Right ventricle myocardium inferior (tissue), 1 donor: Measurements from ENCODE around the gene HMGB3. TPM values are rescaled to one million over a fixed set of nuclear protein-coding genes. Genes with fewer than 3 reads are reported as not detected.
"Not testable (repeated sequence)": the region's sequence is repeated elsewhere in the genome, so short reads cannot be mapped to it uniquely, and the experiment has no call there.

Experiments used
- ATAC-seq: fragments of 200-7000 bp; cut with Tn5 transposase; one replicate; pipeline ENCODE4 v1.9.1; 2020; ENCODE audit warnings: mild to moderate bottlenecking, moderate library complexity
- DNase-seq: peaks from one replicate; pipeline ENCODE4 v3.0.0; 2021; ENCODE audit errors: missing footprints
- intact Hi-C: fragments of 100-400 bp; cut with DNase I; formaldehyde crosslinking; loops from one replicate; pipeline ENCODE4 v1.11.0; 2022
- total RNA-seq: library from RNA; stranded (reverse); fragmentation: NEBNext Ultra II Directional; extraction: Animal tissue kit (Norgen Biotek cat#: 25700); gene quantifications from one replicate; pipeline ENCODE4 v1.2.1, GENCODE V29; 2021
- donor health status: DM: no; HTN: yes; CAD: no; lungs with severe emphysema.

Gene HMGB3
- total RNA-seq, 1 donor from 2014 or later: 7.8 TPM

DNA sequence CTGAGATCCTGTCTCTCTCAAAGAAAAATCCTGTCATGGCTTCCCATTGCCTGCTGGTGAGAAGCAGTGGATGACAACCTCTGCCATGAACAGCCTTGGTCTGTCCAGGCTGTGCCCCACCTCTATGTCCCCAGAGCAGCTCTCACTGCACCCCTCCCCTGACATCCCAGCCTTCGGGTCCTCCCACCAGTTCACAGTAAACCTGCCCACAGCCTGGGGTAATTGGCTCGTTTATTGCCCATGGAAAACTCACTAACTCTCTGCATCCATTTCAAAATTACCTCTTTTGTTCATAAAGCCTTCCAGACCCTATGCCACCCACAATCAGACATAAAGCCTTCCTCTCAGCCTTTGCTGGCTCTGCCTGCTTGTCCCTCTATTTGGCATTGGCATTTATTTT is 10.7 kb upstream of the HMGB3 start:
- intact Hi-C loops: no loop called here
- ATAC-seq (no peak), DNase-seq (no peak)

DNA sequence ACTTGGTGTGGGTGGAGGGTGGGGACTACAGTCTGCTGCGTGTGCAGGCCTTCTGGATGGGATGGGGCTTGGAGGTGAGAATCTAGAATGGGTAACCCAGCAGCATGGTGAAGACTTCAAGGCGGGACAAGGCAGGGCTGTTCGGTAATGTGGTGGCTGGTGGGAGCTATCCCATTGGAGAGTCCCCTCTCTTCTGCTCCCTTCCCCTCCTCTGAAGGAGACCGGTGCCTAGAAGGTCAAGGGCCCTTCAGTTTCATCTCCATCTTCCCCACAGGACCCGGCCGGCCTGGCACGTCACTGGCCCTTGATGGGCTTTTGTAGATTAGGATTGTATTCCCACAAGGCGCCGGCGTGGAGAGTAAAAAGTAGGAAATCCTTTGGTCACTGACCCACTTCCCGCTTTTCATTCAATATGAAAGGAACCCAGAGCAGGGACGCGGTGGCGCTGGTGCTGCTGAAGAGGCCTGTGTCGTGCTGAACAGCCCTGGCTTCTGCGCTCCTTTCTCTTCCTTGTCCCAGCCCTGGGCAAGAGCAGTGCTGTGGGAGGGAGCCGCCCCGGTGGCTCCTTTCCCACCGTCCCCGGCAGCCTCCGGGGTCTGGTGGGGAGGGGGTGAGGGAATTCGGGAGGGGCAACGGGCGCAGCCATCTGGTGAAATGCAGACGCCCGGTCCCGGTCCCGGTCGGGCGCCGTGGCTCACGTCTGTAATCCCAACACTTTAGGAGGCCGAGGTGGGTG is 7.3 kb upstream of the HMGB3 start:
- DNase-seq (no peak), ATAC-seq (no peak)

DNA sequence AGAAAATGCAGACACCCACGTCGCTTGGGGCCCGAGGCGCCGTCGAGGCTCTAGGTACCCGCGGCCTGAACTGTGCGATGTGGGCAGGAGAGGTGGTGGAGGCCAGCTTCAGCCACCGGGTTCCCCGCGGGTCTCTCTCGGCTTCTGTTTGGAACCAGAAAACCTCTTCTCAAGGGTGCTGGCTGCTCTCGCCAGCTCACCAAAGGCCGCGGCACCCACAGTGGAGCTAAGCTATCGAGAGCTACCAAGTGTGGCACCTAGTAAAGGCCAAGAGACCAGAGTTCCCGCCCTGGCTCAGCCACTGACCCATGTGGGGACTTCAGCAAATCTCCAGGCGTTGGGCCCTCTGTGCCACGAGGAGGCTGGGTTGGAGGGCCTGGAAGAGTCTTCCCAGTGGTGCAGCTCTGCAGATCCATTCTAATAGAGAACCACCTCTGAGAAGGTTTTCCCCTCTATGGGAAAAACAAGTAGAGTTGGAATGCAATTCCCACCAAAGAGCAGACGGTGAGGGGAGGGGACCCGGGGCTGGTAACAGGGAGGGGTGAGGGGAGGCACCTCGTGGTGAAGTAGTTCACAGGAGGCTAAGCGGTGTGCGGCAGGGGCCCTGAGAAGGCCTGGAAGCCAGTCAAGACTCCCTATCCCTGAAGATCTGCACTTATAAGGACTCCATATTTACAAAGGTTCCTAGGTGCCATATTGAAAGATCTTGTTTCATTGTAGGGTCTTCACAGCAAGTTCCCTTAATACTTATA is 5.5 kb upstream of the HMGB3 start:
- DNase-seq: no peak
- ATAC-seq: no peak
- intact Hi-C loops: no loop called here

More for the DNA sequence above, 7.3 kb upstream of the HMGB3 start:
- intact Hi-C loops: no loop called here

DNA sequence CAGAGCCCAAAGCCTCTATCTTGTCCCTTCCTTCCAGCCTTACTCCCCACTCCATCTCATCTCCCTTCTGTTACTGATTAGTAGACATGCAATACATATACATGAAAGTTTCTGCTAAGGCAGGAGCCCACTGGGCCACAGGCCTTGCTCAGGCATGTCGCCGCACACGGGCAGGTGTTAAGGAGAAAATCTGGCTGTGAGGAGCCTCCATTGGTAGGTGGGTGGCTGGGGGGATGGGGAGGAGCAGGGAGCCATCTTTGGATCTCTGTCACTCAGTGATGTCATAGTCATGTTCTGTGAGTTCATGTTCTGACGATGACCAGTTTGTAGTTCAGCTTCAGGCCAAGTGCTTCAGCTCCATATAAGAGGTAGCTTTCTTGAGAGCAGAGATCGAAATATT is 2.9 kb upstream of the HMGB3 start:
- no peak for ATAC-seq
- DNase-seq: no peak
- intact Hi-C loops: loop anchor here (10.0 kb wide), 1 partner anchor 215 kb away; no protein-coding TSS in a partner anchor

DNA sequence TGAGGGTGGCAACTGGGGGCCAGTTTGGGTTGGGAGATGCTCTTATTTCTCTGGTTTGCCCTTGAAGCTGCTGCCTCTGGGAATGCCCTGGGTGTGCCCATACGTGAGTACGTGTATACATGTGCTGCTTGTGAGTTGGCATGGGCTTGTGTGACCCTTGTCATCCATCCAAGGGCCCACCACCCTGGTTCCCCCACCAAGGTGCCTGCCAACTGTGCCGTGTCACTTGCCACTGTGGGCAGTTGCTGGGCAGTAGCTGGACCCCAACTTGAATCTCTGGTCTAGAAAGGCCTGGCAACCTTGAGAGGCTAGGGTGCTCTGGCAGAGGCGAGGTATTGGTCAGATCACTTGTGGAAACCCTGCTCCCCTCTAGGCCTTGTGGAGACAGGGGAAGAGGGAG is 2.4 kb upstream of the HMGB3 start:
- intact Hi-C loops: loop anchor here (10.0 kb wide), 1 partner anchor 216 kb away; no protein-coding TSS in a partner anchor
- ATAC-seq (no peak), DNase-seq (no peak)

DNA sequence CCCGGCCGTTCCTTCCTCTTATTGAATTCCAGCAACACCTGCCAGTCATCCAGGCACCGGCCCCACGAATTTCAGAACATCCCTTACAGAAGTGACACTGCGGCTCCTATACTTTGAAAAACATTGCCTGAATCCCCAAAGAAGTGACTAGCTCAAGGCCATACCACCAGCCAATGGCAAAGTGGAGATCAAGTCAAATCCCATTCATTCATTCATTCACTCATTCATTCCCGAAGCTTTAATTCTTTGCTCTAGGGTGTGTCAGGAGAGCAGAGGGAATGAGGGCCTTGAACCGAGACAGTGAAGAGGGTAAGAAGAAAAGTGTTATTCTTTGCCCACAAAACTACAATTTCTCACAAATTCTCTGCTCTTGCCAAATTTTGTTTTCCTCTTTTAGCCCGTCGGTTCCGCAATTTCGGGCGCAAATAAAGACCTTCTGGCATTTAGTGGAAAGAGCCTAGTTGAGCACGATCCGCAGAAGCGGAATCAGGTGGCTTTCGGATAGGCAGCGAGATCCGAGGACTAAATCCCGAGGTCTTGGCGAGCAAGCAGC is 824 bp upstream of the HMGB3 start:
- intact Hi-C loops: loop anchor here (10.0 kb wide), 1 partner anchor 218 kb away; no protein-coding TSS in a partner anchor
- DNase-seq (no peak), ATAC-seq (no peak)

DNA sequence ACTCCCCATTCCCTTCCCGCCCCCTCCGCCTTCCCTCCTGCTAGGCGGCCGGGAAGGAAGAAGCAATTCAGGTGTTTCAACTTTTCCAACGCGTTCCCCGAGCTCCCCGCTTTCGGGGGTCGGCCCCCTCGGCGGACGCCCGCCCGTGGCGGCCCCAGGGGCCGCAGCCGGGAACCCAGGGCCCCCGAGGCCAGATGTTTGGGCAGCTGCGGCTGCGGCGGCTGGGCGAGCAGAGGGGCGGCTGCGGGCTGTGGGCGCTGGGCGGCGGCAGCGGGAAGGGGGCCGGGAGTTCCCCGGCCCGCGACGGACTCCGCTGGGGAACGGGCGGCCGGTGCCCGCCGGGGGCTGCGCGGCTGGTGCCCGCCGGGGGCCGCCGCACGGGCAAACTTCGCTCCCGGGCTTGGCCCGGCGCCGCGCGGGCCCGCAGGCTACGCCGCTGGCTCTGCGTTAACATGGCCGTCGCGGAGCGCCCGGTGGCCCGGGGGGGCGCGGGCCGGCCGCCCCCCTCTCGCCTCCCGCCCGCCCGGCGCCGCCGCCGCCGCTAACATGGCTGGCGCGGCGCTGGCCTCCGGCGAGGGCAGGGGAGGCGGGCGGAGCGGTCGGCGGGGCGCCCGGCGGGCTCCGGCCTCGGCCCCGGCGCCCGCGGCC is 510 bp downstream of the HMGB3 start:
- DNase-seq: no peak
- no peak for ATAC-seq
- intact Hi-C loops: loop anchor here (10.0 kb wide), 1 partner anchor 219 kb away; no protein-coding TSS in a partner anchor

DNA sequence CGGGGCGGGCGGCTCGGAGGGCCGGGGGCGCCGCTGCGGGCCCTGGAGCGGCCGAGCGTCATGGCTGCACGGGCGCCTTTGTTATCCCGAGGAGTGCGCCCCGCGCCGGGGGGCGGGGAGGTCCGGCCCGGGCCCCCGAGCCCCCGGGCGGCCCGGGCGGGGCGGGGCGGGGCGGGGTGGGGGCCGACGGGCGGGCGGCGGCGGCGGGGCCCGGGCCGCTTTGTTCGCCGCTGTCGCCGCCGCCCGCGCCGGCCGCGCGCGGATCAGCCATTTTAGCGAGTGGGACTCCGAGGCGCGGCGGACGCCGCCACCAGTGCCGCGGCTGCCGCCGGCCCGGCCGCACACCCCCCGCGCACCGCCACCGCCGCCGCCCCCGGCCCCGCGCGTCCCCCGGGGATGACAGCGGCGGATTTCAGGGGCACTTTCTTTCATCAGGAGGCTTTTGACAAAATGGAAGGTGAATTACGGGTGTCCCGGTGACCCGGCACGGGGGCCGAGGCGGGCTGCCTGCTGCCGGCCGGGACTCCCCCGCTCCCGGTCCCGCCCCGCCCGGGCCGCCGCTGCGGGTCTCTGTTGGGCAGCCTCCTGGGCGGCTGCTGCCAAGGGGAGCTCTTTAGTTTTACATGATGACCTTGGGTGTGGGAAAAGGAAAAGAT is 1.2 kb downstream of the HMGB3 start:
- intact Hi-C loops: loop anchor here (10.0 kb wide), 1 partner anchor 219 kb away; no protein-coding TSS in a partner anchor
- ATAC-seq: no peak
- no peak for DNase-seq

DNA sequence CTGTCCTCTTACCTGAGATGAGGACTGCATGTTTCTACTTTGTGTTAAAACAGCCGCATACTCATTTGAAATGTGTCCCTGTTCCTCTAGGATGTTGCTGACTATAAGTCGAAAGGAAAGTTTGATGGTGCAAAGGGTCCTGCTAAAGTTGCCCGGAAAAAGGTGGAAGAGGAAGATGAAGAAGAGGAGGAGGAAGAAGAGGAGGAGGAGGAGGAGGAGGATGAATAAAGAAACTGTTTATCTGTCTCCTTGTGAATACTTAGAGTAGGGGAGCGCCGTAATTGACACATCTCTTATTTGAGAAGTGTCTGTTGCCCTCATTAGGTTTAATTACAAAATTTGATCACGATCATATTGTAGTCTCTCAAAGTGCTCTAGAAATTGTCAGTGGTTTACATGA is 4.6 kb downstream of the HMGB3 start:
- intact Hi-C loops: loop anchor here (10.0 kb wide), 1 partner anchor 223 kb away; no protein-coding TSS in a partner anchor
- not testable (repeated sequence) for ATAC-seq, DNase-seq

DNA sequence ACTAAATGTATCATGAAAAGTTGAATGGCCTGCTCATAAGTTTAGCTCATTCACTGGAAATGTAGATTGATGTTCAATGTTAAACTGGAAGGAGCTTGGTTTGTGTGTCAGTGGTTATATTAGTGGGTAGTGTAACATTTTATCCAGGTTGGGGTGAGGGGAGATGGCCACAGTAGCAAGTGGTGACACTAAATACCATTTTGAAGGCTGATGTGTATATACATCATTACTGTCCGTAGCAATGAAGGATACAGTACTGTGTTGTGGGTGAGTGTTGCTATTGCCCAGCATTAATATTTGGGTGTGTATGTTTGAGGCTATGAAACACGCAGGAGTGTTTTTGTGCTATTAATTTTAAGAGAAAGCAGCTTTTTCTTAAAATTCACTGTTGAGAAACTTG is 6.3 kb downstream of the HMGB3 start:
- intact Hi-C loops: loop anchor here (10.0 kb wide), 1 partner anchor 225 kb away; no protein-coding TSS in a partner anchor
- ATAC-seq: no peak

DNA sequence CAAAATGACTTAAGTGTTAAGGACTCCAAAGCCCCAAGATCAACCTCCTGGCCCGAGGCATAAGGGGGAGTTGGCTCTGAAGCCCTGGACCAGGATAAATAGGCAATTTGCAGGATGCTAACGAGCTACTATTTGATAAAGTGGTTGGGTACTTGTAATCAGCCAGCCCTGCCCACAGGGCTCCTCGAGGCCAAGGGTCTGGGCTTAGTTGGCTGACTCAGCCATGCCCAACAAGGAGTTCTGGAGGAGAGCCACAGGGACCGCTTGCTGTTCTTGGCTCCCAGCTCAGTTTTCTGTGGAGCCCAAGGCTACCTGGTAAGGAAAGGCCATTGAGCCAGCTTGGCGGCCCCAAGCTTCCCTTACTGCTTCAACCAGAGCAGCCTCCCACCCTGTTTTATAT is 7.8 kb downstream of the HMGB3 start:
- ATAC-seq (no peak), DNase-seq (no peak)
- intact Hi-C loops: no loop called here

More for the DNA sequence above, 6.3 kb downstream of the HMGB3 start:
- DNase-seq: no peak

DNA sequence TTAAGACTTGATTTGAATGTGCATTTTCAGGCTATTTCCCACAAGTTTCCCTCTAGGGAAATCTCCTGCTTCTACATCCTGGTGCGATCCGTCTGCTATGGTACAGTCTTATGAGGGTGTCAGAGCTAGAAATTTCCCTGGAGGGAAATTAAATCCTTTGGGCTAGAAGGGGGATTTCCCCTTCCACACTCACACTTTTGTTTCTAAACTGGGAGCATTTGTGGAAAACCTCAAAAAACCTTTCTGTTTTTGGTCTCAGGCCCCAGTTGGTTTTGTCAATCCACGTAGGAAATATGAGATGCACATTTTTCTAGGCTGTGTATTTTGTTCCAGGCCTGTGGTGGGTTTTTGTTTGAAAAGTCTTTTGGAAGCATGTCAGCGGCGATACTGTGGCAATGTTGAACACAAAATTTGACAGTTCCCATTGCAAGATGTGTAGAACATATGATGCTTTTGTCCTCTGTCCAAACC is 17.8 kb downstream of the HMGB3 start:
- intact Hi-C loops: loop anchor here (5.0 kb wide), 1 partner anchor 229 kb away; no protein-coding TSS in a partner anchor

DNA sequence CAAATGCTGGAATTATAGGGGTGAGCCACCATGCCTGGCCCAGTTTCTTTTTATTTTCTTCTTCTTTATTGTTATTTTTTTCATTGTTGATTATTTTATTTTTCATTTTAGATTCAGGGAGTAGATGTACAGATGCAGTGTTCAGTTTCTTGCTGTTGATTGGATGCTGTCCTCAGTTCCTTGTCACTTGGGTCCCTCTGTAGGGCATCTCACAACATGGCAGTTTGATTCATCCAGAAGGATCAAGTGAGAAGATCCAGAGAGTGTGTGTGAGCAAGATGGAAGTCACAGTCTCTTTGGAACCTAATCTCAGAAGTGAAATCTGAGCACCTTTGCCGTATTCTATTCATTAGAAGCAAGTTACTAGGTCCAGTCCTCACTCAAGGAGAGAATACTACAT is 20.9 kb downstream of the HMGB3 start:
- intact Hi-C loops: loop anchor here (5.0 kb wide), 1 partner anchor 232 kb away; no protein-coding TSS in a partner anchor
- DNase-seq (no peak), ATAC-seq (no peak)

More for the DNA sequence above, 17.8 kb downstream of the HMGB3 start:
- ATAC-seq (no peak), DNase-seq (no peak)

DNA sequence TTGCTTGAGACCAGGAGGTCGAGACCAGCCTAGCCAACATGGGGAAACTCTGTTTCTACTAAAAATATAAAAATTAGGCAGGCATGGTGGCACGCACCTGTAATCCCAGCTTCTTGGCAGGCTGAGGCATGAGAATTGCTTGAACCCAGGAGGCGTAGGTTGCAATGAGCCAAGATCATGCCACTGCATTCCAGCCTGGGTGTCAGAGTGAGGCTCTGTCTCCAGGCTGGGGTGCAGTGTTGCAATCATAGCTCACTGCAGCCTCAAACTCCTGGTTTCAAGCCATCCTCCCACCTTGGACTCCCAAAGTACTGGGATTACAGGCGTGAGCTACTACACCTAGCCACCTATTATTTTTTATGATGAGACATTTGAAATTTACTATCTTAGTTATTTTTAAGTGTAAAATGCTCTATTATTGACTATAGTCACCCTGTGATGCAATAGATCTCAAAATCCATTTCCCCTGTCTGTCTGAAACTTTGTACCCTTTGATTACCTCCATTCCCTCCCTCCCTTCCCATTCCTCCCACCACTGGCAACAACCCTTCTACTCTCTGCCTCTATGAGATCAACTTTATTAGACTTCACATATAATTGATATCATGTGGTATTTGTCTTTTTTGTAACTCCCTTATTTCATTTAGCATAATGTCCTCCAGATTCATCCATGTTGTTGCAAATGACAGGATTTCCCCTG is 23.4 kb downstream of the HMGB3 start:
- intact Hi-C loops: no loop called here
- DNase-seq (no peak), ATAC-seq (no peak)

DNA sequence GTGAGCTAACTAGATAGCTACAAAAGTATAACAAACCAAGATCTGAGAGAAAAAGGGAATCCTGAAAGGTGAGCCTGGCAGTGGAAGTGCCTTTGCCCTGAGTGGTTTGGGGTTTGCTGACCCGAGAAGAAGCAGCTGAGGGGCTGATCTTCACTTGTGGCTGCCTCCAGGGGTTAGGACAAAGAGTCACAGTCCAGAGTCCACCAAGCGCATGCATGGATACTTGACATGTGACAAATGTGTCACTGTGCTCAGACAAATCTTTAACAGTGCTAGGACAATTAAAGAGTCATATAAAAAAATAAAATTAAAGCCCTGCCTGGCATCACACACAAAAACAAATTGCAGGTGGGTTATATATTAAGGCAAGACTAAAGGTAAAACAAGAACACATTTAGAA is 26.4 kb downstream of the HMGB3 start:
- DNase-seq (no peak), ATAC-seq (no peak)
- intact Hi-C loops: no loop called here

DNA sequence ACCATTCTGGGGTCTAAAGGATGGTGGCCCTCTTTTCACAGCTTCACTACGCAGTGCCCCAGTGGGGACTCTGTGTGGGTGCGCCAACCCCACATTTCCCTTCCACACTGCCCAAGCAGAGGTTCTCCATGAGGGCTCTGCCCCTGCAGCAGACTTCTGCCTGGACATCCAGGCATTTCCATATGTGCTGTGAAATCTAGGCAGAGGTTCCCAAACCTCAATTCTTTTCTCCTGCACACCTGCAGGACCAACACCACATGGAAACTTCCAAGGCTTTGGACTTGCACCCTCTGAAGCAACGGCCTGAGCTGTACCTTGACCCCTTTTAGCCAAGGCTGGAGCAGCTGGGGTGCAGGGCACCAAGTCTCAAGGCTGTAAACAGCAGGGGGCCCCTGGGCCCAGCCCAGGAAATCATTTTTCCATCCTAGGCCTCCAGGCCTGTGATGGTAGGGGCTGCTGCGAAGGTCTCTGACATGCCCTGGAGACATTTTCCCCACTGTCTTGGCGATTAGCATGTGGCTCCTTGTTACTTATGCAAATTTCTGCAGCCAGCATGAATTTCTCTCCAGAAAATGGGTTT is 30.1 kb downstream of the HMGB3 start:
- no peak for ATAC-seq
- intact Hi-C loops: no loop called here
- DNase-seq: no peak

DNA sequence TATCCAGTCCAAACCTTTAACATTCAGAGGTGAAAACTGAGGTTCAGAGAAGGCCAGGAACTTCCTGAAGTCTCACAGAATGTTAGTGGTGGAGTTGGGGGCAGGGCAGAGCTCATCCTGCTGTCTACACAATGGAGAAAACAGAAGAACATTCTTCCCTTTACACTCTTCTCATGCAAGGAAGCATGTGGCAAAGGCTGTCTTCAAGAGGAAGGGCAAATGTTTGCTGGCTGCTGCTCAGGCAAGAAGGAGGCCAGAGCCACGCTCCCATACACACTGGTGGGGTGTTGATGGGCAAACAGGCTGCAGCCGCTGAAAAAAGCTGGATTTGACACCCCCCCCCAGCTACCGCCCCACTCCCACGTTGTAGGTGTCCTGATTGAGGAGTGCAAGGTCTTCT is 32.5 kb downstream of the HMGB3 start:
- intact Hi-C loops: no loop called here
- DNase-seq (no peak), ATAC-seq (no peak)
